IPS-NIHi7 (cell line): ENCODE measurements around the gene SETSIP.
"Not testable (repeated sequence)": the region's sequence is repeated elsewhere in the genome, so short reads cannot be mapped to it uniquely, and the experiment has no call there.

ENCODE experiments used
- DNase-seq: peaks from one replicate; pipeline ENCODE4 v3.0.0; 2012; ENCODE audit warnings: mixed read lengths; ENCODE audit errors: extremely low spot score

Gene SETSIP

DNA sequence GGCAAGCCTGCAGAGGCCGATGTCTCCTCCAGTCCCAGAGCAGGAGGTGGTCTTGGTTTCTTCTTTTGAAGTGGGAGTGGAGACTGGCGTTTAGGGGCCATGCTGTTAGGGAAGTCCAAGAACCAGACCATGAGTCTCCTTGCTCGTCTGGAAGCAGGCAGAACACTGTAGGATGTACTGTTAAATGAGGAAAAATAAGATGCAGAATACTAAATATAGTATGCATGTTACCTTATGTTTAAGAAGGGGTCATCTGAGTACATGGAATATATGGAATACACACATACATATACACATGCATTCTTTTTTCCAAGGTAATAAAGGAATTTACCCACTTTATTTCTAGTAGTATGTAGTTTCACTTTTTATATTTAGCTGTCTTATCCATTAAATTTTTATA is at the start of gene SETSIP:
SETSIP (minus strand) TSS at position 101 of the 400 bp plus-strand sequence; CDS start at position 101, 0 bp downstream.
- DNase-seq, result no peak

GRCh38 chr1:92123868-92124267 is 48.7 kb upstream of the SETSIP start:
- DNase-seq, result no peak

DNA sequence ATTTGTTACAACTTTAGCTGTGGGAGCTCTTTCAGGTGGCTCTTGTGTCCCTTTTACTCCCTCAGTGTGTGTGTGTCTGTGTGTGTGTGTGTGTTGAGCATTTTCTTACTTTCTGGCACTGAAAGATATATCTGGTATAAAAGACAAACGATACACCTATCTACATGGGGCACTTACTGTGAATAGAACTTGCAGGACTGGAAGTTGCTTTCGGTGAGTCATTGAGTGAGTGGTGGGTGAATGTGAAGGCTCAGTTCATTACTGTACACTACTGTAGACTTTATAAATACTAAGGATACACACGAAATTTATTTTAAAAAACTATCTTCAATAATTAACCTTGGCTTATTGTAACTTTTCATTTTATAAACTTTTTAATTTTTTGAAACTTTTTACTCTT is 43.6 kb upstream of the SETSIP start:
- no peak for DNase-seq

DNA sequence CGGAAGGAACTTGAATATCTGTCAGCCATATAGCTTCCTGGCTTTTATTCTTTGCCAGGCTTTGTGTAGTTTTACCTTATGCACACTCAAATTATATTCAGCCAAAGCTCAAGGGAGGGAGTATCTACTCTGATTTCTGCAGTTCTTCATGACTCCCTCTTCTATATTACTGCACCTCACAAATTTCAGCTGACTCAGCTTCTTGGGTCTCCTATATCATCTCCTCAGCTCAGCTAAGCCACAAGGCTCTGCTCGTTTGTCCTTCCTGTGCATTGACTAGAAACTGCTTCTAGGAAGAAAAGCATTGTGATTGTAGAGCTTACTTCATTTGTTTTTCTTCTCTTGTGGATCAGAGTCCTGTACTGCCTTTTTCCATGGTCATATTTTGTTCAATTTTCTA is 42.3 kb upstream of the SETSIP start:
- no peak for DNase-seq

GRCh38 chr1:92108631-92109030 is 33.4 kb upstream of the SETSIP start:
- DNase-seq, result no peak

DNA sequence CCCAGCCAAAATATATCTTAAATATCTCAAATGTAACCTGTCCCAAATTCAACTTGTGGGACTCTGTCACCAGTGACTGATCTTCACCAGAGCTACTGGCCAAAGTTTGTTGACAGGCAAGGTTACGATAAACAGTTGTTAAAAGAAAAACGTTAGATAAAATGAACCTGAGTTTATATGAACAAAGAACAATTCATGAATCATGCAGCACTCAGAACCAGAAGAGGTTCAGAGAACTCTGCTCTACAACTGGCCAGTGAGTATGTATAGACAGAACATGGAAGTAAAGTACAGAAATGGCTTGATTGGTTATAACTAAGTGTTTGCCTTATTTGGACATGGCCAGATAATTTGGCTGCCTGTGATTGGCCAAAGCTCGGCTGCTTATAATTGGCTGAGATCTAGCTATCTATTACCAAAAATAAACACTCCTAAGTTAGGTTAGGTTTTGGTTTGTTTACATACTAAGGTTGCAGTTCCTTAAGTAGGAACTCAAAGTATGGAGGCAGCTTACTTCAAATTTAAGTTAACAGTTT is 30.4 kb upstream of the SETSIP start:
- no peak for DNase-seq

DNA sequence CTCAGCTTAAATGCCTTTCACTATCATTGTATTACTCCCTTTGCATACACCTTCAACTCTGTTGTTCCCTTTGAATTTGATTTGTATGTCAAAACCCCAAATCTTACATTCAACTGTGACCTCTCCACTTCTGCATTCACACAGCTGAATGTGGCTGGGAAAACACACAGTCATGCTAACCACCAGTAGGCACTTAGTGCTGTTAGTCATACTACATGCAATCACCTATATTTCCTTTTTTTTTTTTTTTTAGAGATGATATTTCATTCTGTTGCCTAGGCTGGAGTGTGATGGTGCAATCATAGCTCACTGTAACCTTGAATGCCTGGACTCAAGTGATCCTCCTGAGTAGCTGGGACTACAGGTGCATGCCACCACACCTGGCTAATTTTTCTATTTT is 21.1 kb upstream of the SETSIP start:
- no peak for DNase-seq

GRCh38 chr1:92095874-92096273 is 20.7 kb upstream of the SETSIP start:
- DNase-seq, result no peak

- no peak for DNase-seq
Measured at GRCh38 chr1:92094595-92094994, 19.4 kb upstream of the SETSIP start.

DNA sequence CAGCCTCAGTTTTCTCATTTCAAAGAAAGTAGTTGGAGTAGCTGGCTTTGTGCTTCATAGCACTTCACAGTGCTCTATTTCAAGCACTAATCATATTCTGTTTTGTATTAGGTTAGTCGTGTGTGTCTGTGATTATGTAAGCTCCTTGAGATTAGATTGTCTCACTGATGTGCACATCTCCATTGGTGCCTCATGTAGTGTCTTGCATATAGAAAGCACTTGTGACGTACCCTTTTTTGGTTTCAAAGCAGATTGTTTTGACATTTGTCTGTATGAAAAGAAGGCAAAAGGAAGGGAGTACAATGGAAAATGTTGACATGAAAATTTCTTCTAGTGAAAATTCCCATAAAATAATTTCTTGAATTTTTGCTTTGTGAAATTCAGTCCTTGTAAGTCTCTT is 18.9 kb upstream of the SETSIP start:
- DNase-seq, result no peak

- DNase-seq, result no peak
Measured at GRCh38 chr1:92091625-92092024, 16.4 kb upstream of the SETSIP start.

- DNase-seq, result no peak
Measured at GRCh38 chr1:92087542-92087941, 12.3 kb upstream of the SETSIP start.

DNA sequence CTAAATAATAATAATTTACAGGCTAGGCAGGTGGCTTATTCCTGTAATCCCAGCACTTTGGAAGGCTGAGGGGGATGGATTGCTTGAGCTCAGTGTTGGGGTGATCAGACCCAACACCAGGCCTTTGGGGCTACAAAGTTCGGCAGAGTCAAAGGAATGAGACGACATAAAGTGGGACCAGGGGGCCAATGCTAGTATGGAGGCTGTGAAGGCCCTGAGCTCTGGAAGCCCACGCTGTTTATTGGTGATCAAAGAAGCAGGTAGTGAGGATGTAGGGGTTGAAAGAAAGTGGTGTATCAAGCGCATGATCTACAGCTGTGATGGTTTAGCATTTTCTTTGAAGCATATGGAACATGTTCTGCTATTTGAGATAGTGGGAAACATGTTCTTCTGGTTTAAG is 10.5 kb upstream of the SETSIP start:
- DNase-seq, result no peak

GRCh38 chr1:92084651-92085050 is 9.4 kb upstream of the SETSIP start:
- DNase-seq, result no peak

- DNase-seq, result no peak
Measured at GRCh38 chr1:92081031-92081430, 5.8 kb upstream of the SETSIP start.

DNA sequence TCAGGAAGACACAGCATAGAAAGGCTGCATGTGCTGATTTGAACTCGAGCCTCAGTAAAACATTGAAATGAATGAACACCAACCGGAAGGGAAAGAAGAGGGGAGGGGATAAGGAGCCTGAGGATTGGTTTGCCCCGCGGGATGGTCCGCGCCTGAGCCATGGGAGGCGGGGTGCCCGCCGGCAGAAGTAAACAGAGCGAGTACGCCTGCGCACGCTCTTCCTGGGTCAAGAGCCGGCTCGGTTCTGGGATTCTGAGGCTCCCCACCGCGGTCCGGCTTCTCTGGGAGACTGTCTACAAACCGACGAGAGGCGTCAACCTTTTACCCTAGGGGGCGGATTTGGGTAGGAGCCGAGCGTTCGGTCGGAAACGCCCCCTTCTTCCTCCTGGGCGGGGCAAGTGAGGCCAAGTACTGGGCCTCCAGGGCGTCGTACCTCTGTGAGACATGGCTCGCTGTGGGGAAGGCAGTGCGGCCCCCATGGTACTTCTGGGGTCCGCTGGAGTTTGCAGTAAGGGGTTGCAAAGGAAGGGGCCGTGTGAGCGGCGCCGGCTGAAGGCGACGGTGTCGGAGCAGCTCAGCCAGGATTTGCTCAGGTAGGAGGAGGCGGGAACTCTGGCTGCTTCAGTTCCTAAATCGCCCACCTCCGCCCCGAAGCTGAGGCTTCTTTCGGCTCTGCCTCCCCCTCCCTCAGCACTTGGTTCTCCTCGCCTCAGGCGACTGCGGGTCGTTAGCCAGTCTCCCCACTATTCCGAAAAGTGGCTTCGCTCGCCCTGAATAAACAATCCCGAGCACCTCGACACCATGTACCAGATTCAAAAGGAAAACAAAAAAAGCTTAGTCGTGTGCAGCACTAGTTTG is 5.1 kb upstream of the SETSIP start, which contains the start of gene BTBD8:
BTBD8 (plus strand) TSS at position 218 of the 858 bp plus-strand sequence; CDS start at position 445, 227 bp downstream.
- DNase-seq, result peak; percentile 93

DNA sequence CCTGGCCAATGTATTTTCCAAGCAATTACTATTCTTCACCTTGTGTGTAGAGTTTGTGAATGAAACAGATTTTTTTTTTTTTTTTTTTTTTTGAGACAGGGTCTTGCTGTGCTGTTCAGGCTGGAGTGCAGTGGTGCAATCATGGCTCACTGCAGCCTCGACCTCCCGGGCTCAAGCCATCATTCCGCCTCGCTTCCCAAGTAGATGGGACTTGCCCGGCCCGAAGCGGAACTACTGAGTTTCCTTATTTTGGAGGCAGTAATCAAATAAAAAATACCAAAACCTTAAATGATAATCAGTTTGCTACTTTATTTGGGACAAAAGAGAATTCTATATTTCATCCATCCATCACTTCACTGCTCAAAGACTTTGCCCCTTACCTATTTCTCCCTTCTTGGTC is 4.2 kb upstream of the SETSIP start:
- no peak for DNase-seq

GRCh38 chr1:92078077-92078476 is 2.9 kb upstream of the SETSIP start:
- DNase-seq, result not testable (repeated sequence)

- DNase-seq, result no peak
Measured at GRCh38 chr1:92076363-92076762, 1.2 kb upstream of the SETSIP start.

DNA sequence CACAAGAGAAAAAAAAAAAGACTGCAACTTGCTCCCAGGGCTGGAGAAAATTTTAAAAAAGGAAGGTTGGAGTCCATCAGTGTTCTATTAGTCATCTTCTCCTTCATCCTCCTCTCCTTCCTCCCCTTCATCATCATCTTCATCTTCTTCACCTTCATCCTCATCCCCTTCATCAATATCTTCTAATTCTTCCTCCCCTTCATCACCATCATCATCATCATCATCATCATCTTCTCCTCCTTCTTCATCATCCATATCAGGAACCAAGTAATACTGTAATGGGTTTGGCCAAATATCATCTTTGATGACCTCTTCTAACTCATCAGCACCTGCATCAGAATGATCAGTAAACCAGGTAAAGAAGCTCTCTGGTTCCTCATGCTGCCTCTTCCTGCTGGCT is 765 bp downstream of the SETSIP start:
- DNase-seq, result not testable (repeated sequence)

- no peak for DNase-seq
Measured at GRCh38 chr1:92070892-92071291, 4.3 kb downstream of the SETSIP start.

GRCh38 chr1:92066321-92066720 is 8.9 kb downstream of the SETSIP start:
- DNase-seq, result no peak

GRCh38 chr1:92065042-92065441 is 10.2 kb downstream of the SETSIP start:
- peak; percentile 39 for DNase-seq
